ENCODE results near the gene EEA1. TPM values are rescaled to one million over a fixed set of nuclear protein-coding genes. Genes with fewer than 3 reads are reported as not detected.

The EEA1 gene
- total and polyA plus RNA-seq, 2 of the 8 experiments (the other 6 are each of a cell fraction or from before 2014, with no cell fraction given), result 1.0 to 18.8 TPM

- Histone ChIP-seq H2BK120ac (replicated peaks; ENCODE audit: low read depth, low read length) (no peak overlapping the region), H3K27me3 (replicated peaks in 1 of 4; ENCODE audit: control insufficient read depth in 3 of 4, extremely low read depth in 1 of 4, insufficient read depth in 3 of 4, low read length in 3 of 4) (no peaks in the 10 kb centered on the region), H2BK15ac (ENCODE audit: low read length) (no peak overlapping the region), H3K79me2 (ENCODE audit: control insufficient read depth in 1 of 2, insufficient read depth in 2 of 2, low read length in 2 of 2) (no peaks in the 10 kb centered on the region), H3K4me2 (ENCODE audit: insufficient read depth in 1 of 2, low read depth in 2 of 2, low read length in 2 of 2) (no peak overlapping the region), H3K27ac (ENCODE audit: low read depth, low read length) (no peak overlapping the region), H3K56ac (replicated peaks; ENCODE audit: insufficient read length, low read depth, low read length) (no peak overlapping the region), H3K9me3 (ENCODE audit: insufficient read depth in 2 of 2, low read depth in 1 of 2, low read length in 1 of 2) (no peaks in the 10 kb centered on the region), H3K79me1 (ENCODE audit: low read depth, low read length) (no peaks in the 10 kb centered on the region), H3K4ac (replicated peaks; ENCODE audit: insufficient read length, low read depth, low read length) (no peak overlapping the region), H3K4me3 (ENCODE audit: extremely low read depth in 1 of 4, insufficient read depth in 2 of 4, low read depth in 3 of 4, low read length in 4 of 4) (no peak overlapping the region), H3K4me1 (replicated peaks in 1 of 4; ENCODE audit: control insufficient read depth in 3 of 4, insufficient read depth in 4 of 4, low read length in 3 of 4) (peaks cover 0 to 2% (median 1%) of the 10 kb centered on the region in 4 experiments; a peak in 3 of 7 replicates), H3K9ac (replicated peaks in 1 of 4; ENCODE audit: extremely low read depth in 1 of 4, low read depth in 3 of 4, low read length in 3 of 4) (no peak overlapping the region), H2AFZ (ENCODE audit: low read length) (no peak overlapping the region), H4K20me1 (replicated peaks in 1 of 2; ENCODE audit: control insufficient read depth in 1 of 2, insufficient read depth in 2 of 2, low read length in 2 of 2) (no peaks in the 10 kb centered on the region), H3K36me3 (ENCODE audit: control insufficient read depth in 2 of 4, insufficient read depth in 4 of 4, low read length in 3 of 4) (no peaks in the 10 kb centered on the region), H2BK20ac (ENCODE audit: low read length) (no peak overlapping the region), H3K14ac (ENCODE audit: insufficient read length) (no peak overlapping the region), H2BK5ac (ENCODE audit: low read depth, low read length) (no peak overlapping the region), H4K5ac (ENCODE audit: insufficient read length, low read depth, low read length) (no peak overlapping the region), H2BK12ac (ENCODE audit: low read depth, low read length) (no peak overlapping the region), H4K91ac (replicated peaks; ENCODE audit: insufficient read length, low read length) (no peak overlapping the region), H4K8ac (ENCODE audit: extremely low read depth, insufficient read depth, low read length) (no peak overlapping the region), H3K23me2 (ENCODE audit: low read depth, low read length) (no peaks in the 10 kb centered on the region), H2AK5ac (ENCODE audit: low read depth, low read length) (no peak overlapping the region), H3K18ac (ENCODE audit: extremely low read depth, low read length) (no peak overlapping the region), H3K23ac (ENCODE audit: insufficient read length) (no peak overlapping the region)
- no peak for FAIRE-seq
- ChIA-PET POLR2A (ENCODE audit: partially characterized antibody) (no interaction called here), CTCF (ENCODE audit: partially characterized antibody) (interaction anchor here (1.2 kb wide), 1 partner anchor 15 kb away, joined by 5 read pairs; no protein-coding TSS in a partner anchor)
- DNase-seq (ENCODE audit: low read depth in 1 of 2, low spot score in 2 of 2), result no peak
- 98% methylated on average over 4 of the region's 4 CpGs; no CpG with 5 or more reads in 1 of the 2 experiments for WGBS, 2 experiments (ENCODE audit: extremely low coverage in 1 of 2, insufficient coverage in 1 of 2, insufficient read length in 1 of 2, insufficient replicate concordance in 2 of 2, low coverage in 1 of 2, low lambda C conversion rate in 2 of 2, missing lambda C conversion rate in 1 of 2)
- TF ChIP-seq JUN (IDR thresholded peaks at IDR 0.05; ENCODE audit: low read depth, low read length) (no peak), SP1 (IDR thresholded peaks at IDR 0.05; ENCODE audit: low read depth, low read length) (no peak), BCL11A (IDR thresholded peaks at IDR 0.05; ENCODE audit: low read depth in 2 of 2, low read length in 2 of 2) (no peak), YY1 (IDR thresholded peaks at IDR 0.05; ENCODE audit: low read depth, low read length) (no peak), BRCA1 (IDR thresholded peaks at IDR 0.05; ENCODE audit: low read depth, low read length) (no peak), TCF12 (IDR thresholded peaks at IDR 0.05; ENCODE audit: low read depth, low read length) (no peak), GTF2F1 (IDR thresholded peaks at IDR 0.05; ENCODE audit: borderline replicate concordance, low read depth, low read length) (no peak), SUZ12 (IDR thresholded peaks at IDR 0.05; ENCODE audit: low read length) (no peak), CHD1 (IDR thresholded peaks at IDR 0.05; ENCODE audit: low read depth, low read length) (no peak), GABPA (IDR thresholded peaks at IDR 0.05; ENCODE audit: borderline replicate concordance, insufficient read depth, low read length) (no peak), RAD21 (IDR thresholded peaks at IDR 0.05 in 1 of 2, conservative IDR thresholded peaks at IDR 0.05 in 1 of 2; ENCODE audit: low read depth in 2 of 2, low read length in 2 of 2) (no peak), POLR2A (IDR thresholded peaks at IDR 0.05; ENCODE audit: control extremely low read depth in 1 of 2, low read depth in 2 of 2, low read length in 2 of 2) (no peak), MAX (IDR thresholded peaks at IDR 0.05) (no peak), RXRA (IDR thresholded peaks at IDR 0.05; ENCODE audit: insufficient read depth, low read depth, low read length) (no peak)
Observed at GRCh38 chr12:92769124-92769901, 159.8 kb downstream of the EEA1 start.

All from H1 (cell line).